OCI-LY3 (cell line): Measurements from ENCODE around the gene PPP6R3.

ENCODE experiments used
- H2AFZ ChIP-seq: fragments of 200-600, 300-600 bp; shearing (Covaris generic); 2 replicates; pipeline ENCODE4 v1.6.0; 2014; ENCODE audit warnings: antibody characterized with exemption, low read depth, low read length
- H3K27ac ChIP-seq: fragments of 200-600, 300-600 bp; sonication (generic); 2 replicates; pipeline ENCODE4 v1.5.1; 2014; ENCODE audit warnings: mild to moderate bottlenecking, low read length, moderate library complexity, mixed read lengths
- H3K27me3 ChIP-seq: fragments of 200-600, 300-600 bp; sonication (generic); 2 replicates; pipeline ENCODE4 v1.6.1; 2014; ENCODE audit warnings: low read depth, low read length, mixed read lengths
- H3K36me3 ChIP-seq: fragments of 200-600, 300-600 bp; sonication (generic); replicated peaks from 2 replicates; pipeline ENCODE3; 2014; ENCODE audit warnings: low read depth, low read length, mixed read lengths
- H3K4me1 ChIP-seq: fragments of 300-600, 200-600 bp; sonication (generic); 2 replicates; pipeline ENCODE4 v1.6.1; 2014; ENCODE audit warnings: low read length, mixed read lengths
- H3K4me2 ChIP-seq: fragments of 200-600, 300-600 bp; sonication (generic); 2 replicates; pipeline ENCODE4 v1.6.1; 2014; ENCODE audit warnings: low read length, mixed read lengths
- H3K4me3 ChIP-seq: fragments of 300-600, 200-600 bp; sonication (generic); 2 replicates; pipeline ENCODE4 v1.5.1; 2014; ENCODE audit warnings: antibody characterized with exemption, mild to moderate bottlenecking, low read length, moderate library complexity
- H3K79me2 ChIP-seq: fragments of 300-600, 200-600 bp; shearing (Covaris generic); 2 replicates; pipeline ENCODE4 v1.6.1; 2014; ENCODE audit warnings: mild to moderate bottlenecking, low read length, mixed read lengths
- H3K9ac ChIP-seq: fragments of 300-600, 200-600 bp; shearing (Covaris generic); 2 replicates; pipeline ENCODE4 v1.6.0; 2014; ENCODE audit warnings: mild to moderate bottlenecking, low read length, moderate library complexity
- H3K9me3 ChIP-seq: fragments of 200-600, 300-600 bp; shearing (Covaris generic); 2 replicates; pipeline ENCODE4 v1.6.1; 2014; ENCODE audit warnings: low read length, mixed read lengths; ENCODE audit not compliant: insufficient read depth
- H4K20me1 ChIP-seq: fragments of 200-600, 300-600 bp; sonication (generic); 2 replicates; pipeline ENCODE4 v1.6.1; 2016; ENCODE audit warnings: low read length, mixed read lengths; ENCODE audit not compliant: insufficient read depth
- CTCF ChIP-seq: fragments of 200-600, 300-600 bp; sonication (generic); IDR thresholded peaks from 2 replicates; pipeline ENCODE4 v1.5.1; 2014; ENCODE audit warnings: antibody characterized with exemption, low read length, low read depth
- EZH2phosphoT487 ChIP-seq: fragments of 200-600 bp; shearing (Covaris generic); IDR thresholded peaks from 2 replicates; pipeline ENCODE4 v1.6.1; 2018; ENCODE audit warnings: antibody characterized with exemption, mixed run types, low read depth

PPP6R3 gene

GRCh38 chr11:68582416-68583040 is 122.0 kb downstream of the PPP6R3 start:
- Histone ChIP-seq H3K4me2 (no peak overlapping the region), H3K36me3 (peaks cover 79% of the 10 kb centered on the region), H3K27me3 (no peaks in the 10 kb centered on the region), H3K9ac (no peak overlapping the region), H2AFZ (no peak overlapping the region), H3K79me2 (peaks cover 6% of the 10 kb centered on the region), H3K4me3 (no peak overlapping the region), H4K20me1 (peaks cover 43% of the 10 kb centered on the region), H3K9me3 (no peaks in the 10 kb centered on the region), H3K27ac (no peak overlapping the region), H3K4me1 (peaks cover 16% of the 10 kb centered on the region)
- no peak for TF ChIP-seq EZH2phosphoT487
- no peak for TF ChIP-seq CTCF

GRCh38 chr11:68583041-68583446 is 122.5 kb downstream of the PPP6R3 start:
- Histone ChIP-seq H3K4me3 (no peak overlapping the region), H3K79me2 (peaks cover 6% of the 10 kb centered on the region), H3K4me2 (no peak overlapping the region), H2AFZ (no peak overlapping the region), H3K27me3 (no peaks in the 10 kb centered on the region), H3K9ac (no peak overlapping the region), H4K20me1 (peaks cover 46% of the 10 kb centered on the region), H3K9me3 (no peaks in the 10 kb centered on the region), H3K36me3 (peaks cover 79% of the 10 kb centered on the region), H3K4me1 (peaks cover 16% of the 10 kb centered on the region), H3K27ac (no peak overlapping the region)
- TF ChIP-seq EZH2phosphoT487 (no peak), CTCF (no peak)

GRCh38 chr11:68584097-68584496 is 123.5 kb downstream of the PPP6R3 start:
- no peak overlapping the region for H3K27ac ChIP-seq
- H3K79me2 ChIP-seq, result peaks cover 6% of the 10 kb centered on the region
- no peak overlapping the region for H3K9ac ChIP-seq
- H2AFZ ChIP-seq, result no peak overlapping the region
- H3K4me2 ChIP-seq, result no peak overlapping the region
- no peaks in the 10 kb centered on the region for H3K27me3 ChIP-seq
- TF ChIP-seq CTCF (peak; percentile 87), EZH2phosphoT487 (no peak)
- no peaks in the 10 kb centered on the region for H3K9me3 ChIP-seq
- H3K4me3 ChIP-seq, result no peak overlapping the region
- H3K4me1 ChIP-seq, result peaks cover 16% of the 10 kb centered on the region
- H4K20me1 ChIP-seq, result peaks cover 39% of the 10 kb centered on the region
- H3K36me3 ChIP-seq, result peaks cover 69% of the 10 kb centered on the region

GRCh38 chr11:68584991-68585524 is 124.5 kb downstream of the PPP6R3 start:
- H3K27me3 ChIP-seq, result no peaks in the 10 kb centered on the region
- H3K79me2 ChIP-seq, result peaks cover 6% of the 10 kb centered on the region; the same call in 1 of the 2 replicates
- TF ChIP-seq CTCF (no peak), EZH2phosphoT487 (no peak)
- no peak overlapping the region for H3K27ac ChIP-seq
- H3K4me3 ChIP-seq, result no peak overlapping the region
- no peak overlapping the region for H2AFZ ChIP-seq
- no peak overlapping the region for H3K4me2 ChIP-seq
- H3K36me3 ChIP-seq, result peaks cover 67% of the 10 kb centered on the region
- no peaks in the 10 kb centered on the region for H3K9me3 ChIP-seq
- peaks cover 16% of the 10 kb centered on the region for H3K4me1 ChIP-seq
- H4K20me1 ChIP-seq, result peaks cover 39% of the 10 kb centered on the region
- no peak overlapping the region for H3K9ac ChIP-seq
